DMS53 treated with DMSO at 0.1 percent for 48 hours (cell line): ENCODE data around the gene ZNF580.

Experiments
- DNase-seq: peaks from one replicate; lab custom pipeline; 2025; ENCODE audit not compliant: unreplicated experiment; lab: John Stamatoyannopoulos, UW

ZNF580 gene

GRCh38 chr19:55605637-55606470 lies 34.9 kb upstream of the ZNF580 start, which contains the start of gene ZNF865:
ZNF865 (plus strand) TSS chr19:55605647; CDS start chr19:55613619, 7,972 bp downstream.
- peak; percentile 68 for DNase-seq

DNA sequence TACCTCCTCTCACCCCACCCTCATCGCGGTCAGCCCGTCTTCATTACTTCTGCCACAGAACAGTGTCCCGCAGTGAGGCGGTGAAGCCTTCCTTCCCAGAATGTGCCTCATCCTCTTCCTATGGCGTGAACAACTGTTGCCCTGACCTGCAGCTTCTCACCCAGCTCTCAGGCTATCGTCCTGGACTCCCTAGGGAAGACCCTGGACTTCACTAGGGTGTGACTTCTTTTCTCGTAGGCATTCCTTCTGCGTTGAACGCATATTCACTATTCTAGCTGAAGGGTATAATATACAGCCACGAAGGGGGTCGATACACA lies 34.4 kb upstream of the ZNF580 start:
- no peak for DNase-seq

GRCh38 chr19:55606817-55607216 lies 34.0 kb upstream of the ZNF580 start:
- DNase-seq = no peak

DNA sequence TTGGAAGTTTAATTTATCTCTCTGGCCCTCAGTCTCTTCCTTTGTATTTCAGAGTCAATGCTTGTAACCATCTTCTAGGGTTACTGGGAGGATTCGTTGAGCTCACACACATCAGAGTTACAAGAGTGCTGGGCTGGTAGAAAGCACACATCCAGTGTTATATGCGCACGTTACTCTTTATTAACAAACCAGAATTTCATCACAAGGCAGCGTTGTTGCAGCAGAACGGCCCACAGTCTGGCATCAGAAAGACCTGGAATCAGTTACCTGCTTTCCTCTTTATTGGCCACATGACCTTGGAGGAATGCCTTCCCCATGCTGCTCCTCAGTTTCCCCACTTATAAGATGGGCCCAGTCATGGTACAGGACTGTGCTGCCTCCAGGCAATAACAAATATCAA lies 31.5 kb upstream of the ZNF580 start:
- DNase-seq = no peak

DNA sequence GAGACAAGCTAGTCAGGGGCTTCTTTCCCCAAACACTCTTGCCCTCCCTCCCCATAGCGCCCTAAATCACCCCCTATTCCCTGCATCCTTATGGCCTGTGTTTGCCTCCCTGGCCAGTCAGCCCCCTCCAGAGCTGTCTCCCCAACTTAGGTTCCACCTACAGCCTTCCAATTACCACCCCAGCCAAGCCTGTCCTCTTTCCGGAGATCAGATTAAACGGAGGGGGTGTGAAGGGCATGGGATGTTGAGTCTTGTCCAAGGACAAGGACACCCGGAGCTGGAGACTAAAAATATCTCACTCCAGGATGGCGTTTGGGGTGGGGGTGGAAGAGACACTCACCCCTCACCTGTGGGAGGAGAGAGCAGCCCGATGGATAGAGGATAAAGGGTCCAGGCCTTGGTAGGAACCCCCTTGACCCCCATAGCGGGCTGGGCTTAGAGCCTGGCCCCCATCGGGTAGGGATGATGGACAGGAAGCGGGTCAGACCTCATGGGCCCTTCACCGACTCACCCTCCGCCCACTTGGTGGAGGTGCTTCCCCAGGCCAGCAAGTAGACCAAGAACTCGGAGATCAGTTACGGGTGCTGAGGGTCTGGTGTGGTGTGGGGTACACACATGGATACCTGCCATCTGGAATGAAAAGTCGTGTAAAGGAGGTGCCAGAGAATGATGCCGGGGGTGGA lies 29.4 kb upstream of the ZNF580 start:
- DNase-seq = no peak

DNA sequence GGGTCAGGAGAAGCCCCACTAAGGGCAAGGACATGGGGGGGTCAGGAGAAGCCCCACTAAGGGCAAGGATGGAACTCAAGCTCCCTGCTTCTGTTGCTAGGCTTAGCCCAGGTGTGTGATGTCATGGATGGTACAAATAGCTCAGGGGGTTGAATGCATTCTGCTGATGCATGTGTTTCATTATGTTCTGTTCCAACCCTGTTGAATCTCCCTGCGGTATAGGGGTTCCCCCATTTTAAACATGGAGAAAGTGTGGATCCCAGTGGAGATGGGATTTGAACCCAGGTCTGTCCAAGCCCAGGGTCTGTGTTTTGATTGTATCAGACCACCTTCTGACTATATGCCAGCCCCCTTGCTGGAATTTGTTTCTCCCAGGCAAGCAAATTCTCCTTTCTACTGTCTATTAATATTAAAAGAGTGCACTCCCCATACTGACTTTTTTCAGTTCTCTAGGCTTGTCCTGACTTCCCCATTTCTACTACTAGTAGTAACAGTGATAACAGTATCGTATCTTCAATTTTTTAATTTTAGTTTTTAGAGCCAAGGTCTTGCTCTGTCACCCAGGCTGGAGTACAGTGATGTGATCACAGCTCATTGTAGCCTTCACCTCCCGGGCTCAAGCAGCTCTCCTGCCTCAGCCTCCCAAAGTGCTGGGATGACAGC lies 28.7 kb upstream of the ZNF580 start:
- no peak for DNase-seq

- no peak for DNase-seq
Measured at GRCh38 chr19:55613396-55613795, 27.4 kb upstream of the ZNF580 start.

DNA sequence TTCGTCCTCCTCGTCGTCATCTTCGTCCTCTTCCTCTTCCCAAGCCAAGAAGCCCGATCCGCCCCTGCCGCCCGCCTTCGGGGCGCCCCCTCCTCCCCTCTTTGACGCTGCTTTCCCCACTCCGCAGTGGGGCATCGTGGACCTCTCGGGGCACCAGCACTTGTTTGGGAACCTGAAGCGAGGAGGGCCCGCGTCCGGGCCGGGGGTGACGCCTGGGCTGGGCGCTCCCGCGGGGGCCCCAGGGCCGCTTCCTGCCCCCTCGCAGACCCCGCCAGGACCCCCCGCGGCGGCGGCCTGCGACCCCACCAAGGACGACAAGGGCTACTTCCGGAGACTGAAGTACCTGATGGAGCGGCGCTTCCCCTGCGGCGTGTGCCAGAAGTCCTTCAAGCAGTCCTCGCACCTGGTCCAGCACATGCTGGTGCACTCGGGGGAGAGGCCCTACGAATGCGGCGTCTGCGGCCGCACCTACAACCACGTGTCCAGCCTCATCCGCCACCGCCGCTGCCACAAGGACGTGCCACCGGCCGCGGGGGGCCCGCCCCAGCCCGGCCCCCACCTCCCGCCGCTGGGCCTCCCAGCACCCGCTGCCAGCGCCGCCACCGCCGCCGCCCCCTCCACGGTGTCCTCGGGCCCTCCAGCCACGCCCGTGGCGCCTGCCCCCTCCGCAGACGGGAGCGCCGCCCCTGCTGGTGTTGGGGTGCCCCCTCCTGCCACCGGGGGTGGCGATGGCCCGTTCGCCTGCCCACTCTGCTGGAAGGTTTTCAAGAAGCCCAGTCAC lies 26.7 kb upstream of the ZNF580 start:
- no peak for DNase-seq

DNA sequence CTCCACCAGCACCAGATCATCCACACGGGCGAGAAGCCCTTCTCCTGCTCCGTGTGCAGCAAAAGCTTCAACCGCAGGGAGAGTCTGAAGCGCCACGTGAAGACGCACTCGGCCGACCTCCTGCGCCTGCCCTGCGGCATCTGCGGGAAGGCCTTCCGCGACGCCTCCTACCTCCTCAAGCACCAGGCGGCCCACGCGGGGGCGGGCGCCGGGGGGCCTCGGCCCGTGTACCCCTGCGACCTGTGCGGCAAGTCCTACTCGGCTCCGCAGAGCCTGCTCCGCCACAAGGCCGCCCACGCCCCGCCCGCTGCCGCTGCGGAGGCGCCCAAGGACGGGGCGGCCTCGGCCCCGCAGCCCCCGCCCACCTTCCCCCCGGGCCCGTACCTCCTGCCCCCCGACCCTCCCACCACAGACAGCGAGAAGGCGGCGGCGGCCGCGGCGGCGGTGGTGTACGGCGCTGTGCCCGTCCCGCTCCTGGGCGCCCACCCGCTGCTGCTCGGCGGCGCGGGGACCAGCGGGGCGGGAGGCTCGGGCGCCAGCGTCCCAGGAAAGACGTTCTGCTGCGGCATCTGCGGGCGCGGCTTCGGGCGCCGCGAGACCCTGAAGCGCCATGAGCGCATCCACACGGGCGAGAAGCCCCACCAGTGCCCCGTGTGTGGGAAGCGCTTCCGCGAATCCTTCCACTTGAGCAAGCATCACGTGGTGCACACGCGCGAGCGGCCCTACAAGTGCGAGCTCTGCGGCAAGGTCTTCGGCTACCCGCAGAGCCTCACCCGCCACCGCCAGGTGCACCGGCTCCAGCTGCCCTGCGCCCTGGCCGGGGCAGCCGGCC lies 25.9 kb upstream of the ZNF580 start:
- DNase-seq = no peak

DNA sequence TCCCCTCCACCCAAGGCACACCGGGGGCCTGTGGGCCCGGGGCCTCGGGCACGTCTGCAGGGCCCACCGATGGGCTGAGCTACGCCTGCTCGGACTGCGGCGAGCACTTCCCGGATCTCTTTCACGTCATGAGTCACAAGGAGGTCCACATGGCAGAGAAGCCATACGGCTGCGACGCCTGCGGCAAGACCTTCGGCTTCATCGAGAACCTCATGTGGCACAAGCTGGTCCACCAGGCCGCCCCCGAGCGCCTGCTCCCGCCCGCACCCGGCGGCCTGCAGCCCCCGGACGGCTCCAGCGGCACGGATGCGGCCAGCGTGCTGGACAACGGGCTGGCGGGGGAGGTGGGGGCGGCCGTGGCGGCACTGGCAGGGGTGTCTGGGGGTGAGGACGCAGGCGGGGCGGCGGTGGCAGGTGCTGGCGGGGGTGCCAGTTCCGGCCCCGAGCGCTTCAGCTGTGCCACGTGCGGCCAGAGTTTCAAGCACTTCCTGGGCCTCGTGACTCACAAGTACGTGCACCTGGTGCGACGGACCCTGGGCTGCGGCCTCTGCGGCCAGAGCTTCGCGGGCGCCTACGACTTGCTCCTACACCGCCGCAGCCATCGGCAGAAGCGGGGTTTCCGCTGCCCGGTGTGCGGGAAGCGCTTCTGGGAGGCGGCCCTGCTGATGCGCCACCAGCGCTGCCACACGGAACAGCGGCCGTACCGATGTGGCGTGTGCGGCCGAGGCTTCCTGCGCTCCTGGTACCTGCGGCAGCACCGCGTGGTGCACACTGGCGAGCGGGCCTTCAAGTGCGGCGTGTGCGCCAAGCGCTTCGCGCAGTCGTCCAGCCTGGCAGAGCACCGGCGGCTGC lies 25.0 kb upstream of the ZNF580 start:
- DNase-seq = no peak

GRCh38 chr19:55616395-55616875 lies 24.4 kb upstream of the ZNF580 start:
- DNase-seq = no peak

- no peak for DNase-seq
Measured at GRCh38 chr19:55617426-55617825, 23.4 kb upstream of the ZNF580 start.

DNA sequence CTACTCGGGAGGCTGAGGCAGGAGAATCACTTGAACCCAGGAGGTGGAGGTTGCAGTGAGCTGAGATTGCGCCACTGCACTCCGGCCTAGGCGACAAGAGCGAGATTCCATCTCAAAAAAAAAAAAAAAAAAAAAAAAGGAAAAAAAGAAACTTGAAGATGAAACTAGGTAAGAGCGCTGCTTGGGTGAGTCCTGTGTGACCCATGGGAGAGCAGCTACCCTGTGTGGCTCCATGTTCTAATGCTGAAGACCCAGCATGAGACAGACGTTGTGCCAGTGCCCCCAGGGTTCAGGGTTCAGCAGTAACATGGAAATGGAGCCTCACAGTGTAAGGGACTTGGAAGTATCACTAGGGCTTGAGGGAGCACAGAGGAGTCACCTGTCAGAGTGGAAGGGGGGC lies 22.4 kb upstream of the ZNF580 start:
- DNase-seq = no peak

GRCh38 chr19:55619286-55619685 lies 21.5 kb upstream of the ZNF580 start:
- no peak for DNase-seq

GRCh38 chr19:55620410-55621204 lies 20.2 kb upstream of the ZNF580 start:
- no peak for DNase-seq

- DNase-seq = no peak
Measured at GRCh38 chr19:55621205-55621672, 19.6 kb upstream of the ZNF580 start.

GRCh38 chr19:55621673-55622231 lies 19.1 kb upstream of the ZNF580 start:
- DNase-seq = no peak
